ENCODE results near the gene PPP1R3D. TPM values are rescaled to one million over a fixed set of nuclear protein-coding genes. Genes with fewer than 3 reads are reported as not detected.

The PPP1R3D gene
- total and polyA plus RNA-seq, 9 of the 15 experiments (the other 6 are each of a cell fraction or from before 2014, with no cell fraction given), result 0.35 to 3.3 (median 1.8) TPM

DNA sequence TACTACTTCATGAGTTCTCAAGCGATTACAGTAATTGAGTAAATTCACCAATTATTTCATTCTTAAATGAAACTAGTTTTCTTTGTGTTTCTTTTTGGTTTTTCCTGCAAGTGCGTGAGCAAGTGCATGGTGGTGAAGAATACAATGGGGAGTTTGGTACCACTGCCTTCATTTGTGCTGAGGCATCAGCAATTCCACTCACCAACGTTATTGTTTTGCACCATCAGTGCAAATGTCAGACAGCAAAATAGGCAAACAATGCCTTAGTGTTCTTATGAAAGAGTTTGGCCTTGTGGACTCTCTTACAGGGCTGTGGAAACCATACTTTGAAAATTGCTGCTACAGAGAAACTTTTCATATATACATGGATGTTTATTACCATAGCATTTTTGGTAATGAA is 26.3 kb upstream of the PPP1R3D start:
- in situ Hi-C loops (cut with MboI), result no loop called here
- TF ChIP-seq ZNF354B (CRISPR knock-in tag; IDR thresholded peaks at IDR 0.05), result no peak
- TF ChIP-seq, protein P1, sequence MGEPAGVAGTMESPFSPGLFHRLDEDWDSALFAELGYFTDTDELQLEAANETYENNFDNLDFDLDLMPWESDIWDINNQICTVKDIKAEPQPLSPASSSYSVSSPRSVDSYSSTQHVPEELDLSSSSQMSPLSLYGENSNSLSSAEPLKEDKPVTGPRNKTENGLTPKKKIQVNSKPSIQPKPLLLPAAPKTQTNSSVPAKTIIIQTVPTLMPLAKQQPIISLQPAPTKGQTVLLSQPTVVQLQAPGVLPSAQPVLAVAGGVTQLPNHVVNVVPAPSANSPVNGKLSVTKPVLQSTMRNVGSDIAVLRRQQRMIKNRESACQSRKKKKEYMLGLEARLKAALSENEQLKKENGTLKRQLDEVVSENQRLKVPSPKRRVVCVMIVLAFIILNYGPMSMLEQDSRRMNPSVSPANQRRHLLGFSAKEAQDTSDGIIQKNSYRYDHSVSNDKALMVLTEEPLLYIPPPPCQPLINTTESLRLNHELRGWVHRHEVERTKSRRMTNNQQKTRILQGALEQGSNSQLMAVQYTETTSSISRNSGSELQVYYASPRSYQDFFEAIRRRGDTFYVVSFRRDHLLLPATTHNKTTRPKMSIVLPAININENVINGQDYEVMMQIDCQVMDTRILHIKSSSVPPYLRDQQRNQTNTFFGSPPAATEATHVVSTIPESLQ (CRISPR knock-in tag; IDR thresholded peaks at IDR 0.05), result no peak
- TF ChIP-seq CBX2 (IDR thresholded peaks at IDR 0.05; ENCODE audit: insufficient read depth, low read length, poor library complexity, severe bottlenecking), result no peak
- no peak for TF ChIP-seq ZNF717 (CRISPR knock-in tag; IDR thresholded peaks at IDR 0.05)
- TF ChIP-seq ZNF12 (CRISPR knock-in tag; IDR thresholded peaks at IDR 0.05), result no peak
- no peak for TF ChIP-seq SIN3B (IDR thresholded peaks at IDR 0.05; ENCODE audit: low read depth)
- TF ChIP-seq, protein P2, sequence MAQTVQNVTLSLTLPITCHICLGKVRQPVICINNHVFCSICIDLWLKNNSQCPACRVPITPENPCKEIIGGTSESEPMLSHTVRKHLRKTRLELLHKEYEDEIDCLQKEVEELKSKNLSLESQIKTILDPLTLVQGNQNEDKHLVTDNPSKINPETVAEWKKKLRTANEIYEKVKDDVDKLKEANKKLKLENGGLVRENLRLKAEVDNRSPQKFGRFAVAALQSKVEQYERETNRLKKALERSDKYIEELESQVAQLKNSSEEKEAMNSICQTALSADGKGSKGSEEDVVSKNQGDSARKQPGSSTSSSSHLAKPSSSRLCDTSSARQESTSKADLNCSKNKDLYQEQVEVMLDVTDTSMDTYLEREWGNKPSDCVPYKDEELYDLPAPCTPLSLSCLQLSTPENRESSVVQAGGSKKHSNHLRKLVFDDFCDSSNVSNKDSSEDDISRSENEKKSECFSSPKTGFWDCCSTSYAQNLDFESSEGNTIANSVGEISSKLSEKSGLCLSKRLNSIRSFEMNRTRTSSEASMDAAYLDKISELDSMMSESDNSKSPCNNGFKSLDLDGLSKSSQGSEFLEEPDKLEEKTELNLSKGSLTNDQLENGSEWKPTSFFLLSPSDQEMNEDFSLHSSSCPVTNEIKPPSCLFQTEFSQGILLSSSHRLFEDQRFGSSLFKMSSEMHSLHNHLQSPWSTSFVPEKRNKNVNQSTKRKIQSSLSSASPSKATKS (CRISPR knock-in tag; IDR thresholded peaks at IDR 0.05), result no peak
- no peak for TF ChIP-seq ZNF224 (CRISPR knock-in tag; IDR thresholded peaks at IDR 0.05)
- TF ChIP-seq ZNF239 (CRISPR knock-in tag; IDR thresholded peaks at IDR 0.05), result no peak
- TF ChIP-seq MEIS2 (IDR thresholded peaks at IDR 0.05; ENCODE audit: partially characterized antibody), result no peak
- TF ChIP-seq, protein P3, sequence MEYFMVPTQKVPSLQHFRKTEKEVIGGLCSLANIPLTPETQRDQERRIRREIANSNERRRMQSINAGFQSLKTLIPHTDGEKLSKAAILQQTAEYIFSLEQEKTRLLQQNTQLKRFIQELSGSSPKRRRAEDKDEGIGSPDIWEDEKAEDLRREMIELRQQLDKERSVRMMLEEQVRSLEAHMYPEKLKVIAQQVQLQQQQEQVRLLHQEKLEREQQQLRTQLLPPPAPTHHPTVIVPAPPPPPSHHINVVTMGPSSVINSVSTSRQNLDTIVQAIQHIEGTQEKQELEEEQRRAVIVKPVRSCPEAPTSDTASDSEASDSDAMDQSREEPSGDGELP (CRISPR knock-in tag; IDR thresholded peaks at IDR 0.05; ENCODE audit: borderline replicate concordance), result no peak
- TF ChIP-seq ZNF124 (CRISPR knock-in tag; IDR thresholded peaks at IDR 0.05), result no peak
- TF ChIP-seq, protein P4, sequence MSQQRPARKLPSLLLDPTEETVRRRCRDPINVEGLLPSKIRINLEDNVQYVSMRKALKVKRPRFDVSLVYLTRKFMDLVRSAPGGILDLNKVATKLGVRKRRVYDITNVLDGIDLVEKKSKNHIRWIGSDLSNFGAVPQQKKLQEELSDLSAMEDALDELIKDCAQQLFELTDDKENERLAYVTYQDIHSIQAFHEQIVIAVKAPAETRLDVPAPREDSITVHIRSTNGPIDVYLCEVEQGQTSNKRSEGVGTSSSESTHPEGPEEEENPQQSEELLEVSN (IDR thresholded peaks at IDR 0.05; ENCODE audit: borderline replicate concordance in 1 of 2, extremely low read depth in 1 of 2, insufficient read depth in 1 of 2, insufficient read length in 1 of 2, low read depth in 1 of 2, low read length in 1 of 2, poor library complexity in 1 of 2, severe bottlenecking in 1 of 2), result no peak
- H3K27me3 ChIP-seq (ENCODE audit: control insufficient read depth in 2 of 2, insufficient read depth in 2 of 2, low read length in 2 of 2), result peaks cover 10% of the 10 kb centered on the region in 2 experiments; a peak in 4 of 5 replicates
- H3K4me1 ChIP-seq (replicated peaks in 1 of 2; ENCODE audit: control insufficient read depth in 2 of 2, insufficient read depth in 2 of 2, low read length in 2 of 2), result no peaks in the 10 kb centered on the region
- no peaks in the 10 kb centered on the region for H3K9me1 ChIP-seq (ENCODE audit: control insufficient read depth, insufficient read depth, low read length)
- no peak overlapping the region for H2AFZ ChIP-seq (ENCODE audit: low read depth, low read length)
- DNase-seq (ENCODE audit: extremely low read depth in 1 of 4, low spot score in 3 of 4) (no peak), ATAC-seq (no peak), FAIRE-seq (no peak)
- POLR2A ChIA-PET, result no interaction called here
- H3K9ac ChIP-seq (ENCODE audit: insufficient read depth in 1 of 2, low read depth in 2 of 2, low read length in 2 of 2), result no peak overlapping the region
- no peaks in the 10 kb centered on the region; the same call in 1 of the 2 replicates for H4K20me1 ChIP-seq (replicated peaks; ENCODE audit: control insufficient read depth, insufficient read depth, low read length)
- no peak overlapping the region for H3K4me2 ChIP-seq (ENCODE audit: insufficient read depth, low read length)
- no peaks in the 10 kb centered on the region for H3K79me2 ChIP-seq (ENCODE audit: control insufficient read depth, insufficient read depth, low read length)
- 0% methylated on average over 3 of the region's 3 CpGs for WGBS (ENCODE audit: insufficient coverage, low coverage, missing lambda C conversion rate)
- CTCF ChIA-PET (ENCODE audit: low intra/inter-chr PET ratio), result no interaction called here
- no peaks in the 10 kb centered on the region for H3K36me3 ChIP-seq (ENCODE audit: control insufficient read depth, insufficient read depth, low read length)
- no TSS peak for BruUV-seq (replicated peaks)
- no peak overlapping the region for H3K27ac ChIP-seq (ENCODE audit: extremely low read depth, low read depth, low read length)
- no peak overlapping the region for H3K4me3 ChIP-seq
- intact Hi-C loops (cut with micrococcal nuclease), result no loop called here
- H3K9me3 ChIP-seq (replicated peaks; ENCODE audit: control insufficient read depth, insufficient read depth, low read depth, low read length), result no peaks in the 10 kb centered on the region
